Measurements from ENCODE around the gene MAN2B2. TPM values are rescaled to one million over a fixed set of nuclear protein-coding genes. Genes with fewer than 3 reads are reported as not detected.

The MAN2B2 gene
- total and polyA plus RNA-seq, 9 of the 15 experiments (the other 6 are each of a cell fraction or from before 2014, with no cell fraction given) = 0.21 to 8.8 (median 3.7) TPM

DNA sequence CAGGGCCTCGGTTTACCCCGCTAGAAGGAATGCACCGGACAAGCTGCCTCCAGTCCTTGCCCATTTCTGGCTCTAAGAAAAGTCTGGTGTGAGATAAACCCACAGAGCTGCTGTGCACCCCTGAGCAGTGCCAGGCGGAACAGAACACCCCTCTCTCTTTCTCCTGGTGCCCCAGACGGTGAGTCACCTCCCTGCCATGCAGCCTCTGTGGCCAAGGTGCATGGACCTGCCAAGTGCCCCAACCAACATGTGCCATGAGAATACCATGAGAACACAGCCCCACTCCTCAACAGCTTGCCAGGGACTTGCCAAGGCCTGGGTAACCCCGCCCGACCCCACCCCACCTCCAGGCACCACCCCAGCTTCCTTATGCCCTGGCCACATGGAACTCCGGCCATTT is 47.7 kb upstream of the MAN2B2 start:
- no peak for TF ChIP-seq SIX5 (IDR thresholded peaks at IDR 0.05; ENCODE audit: borderline replicate concordance in 1 of 2, insufficient read depth in 1 of 2, low read depth in 1 of 2, low read length in 2 of 2)
- no peak for TF ChIP-seq SMARCA4 (IDR thresholded peaks at IDR 0.05)
- TF ChIP-seq XRCC5 (IDR thresholded peaks at IDR 0.05; ENCODE audit: low read depth, low read length) = no peak
- TF ChIP-seq, protein P1, sequence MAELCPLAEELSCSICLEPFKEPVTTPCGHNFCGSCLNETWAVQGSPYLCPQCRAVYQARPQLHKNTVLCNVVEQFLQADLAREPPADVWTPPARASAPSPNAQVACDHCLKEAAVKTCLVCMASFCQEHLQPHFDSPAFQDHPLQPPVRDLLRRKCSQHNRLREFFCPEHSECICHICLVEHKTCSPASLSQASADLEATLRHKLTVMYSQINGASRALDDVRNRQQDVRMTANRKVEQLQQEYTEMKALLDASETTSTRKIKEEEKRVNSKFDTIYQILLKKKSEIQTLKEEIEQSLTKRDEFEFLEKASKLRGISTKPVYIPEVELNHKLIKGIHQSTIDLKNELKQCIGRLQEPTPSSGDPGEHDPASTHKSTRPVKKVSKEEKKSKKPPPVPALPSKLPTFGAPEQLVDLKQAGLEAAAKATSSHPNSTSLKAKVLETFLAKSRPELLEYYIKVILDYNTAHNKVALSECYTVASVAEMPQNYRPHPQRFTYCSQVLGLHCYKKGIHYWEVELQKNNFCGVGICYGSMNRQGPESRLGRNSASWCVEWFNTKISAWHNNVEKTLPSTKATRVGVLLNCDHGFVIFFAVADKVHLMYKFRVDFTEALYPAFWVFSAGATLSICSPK (IDR thresholded peaks at IDR 0.05; ENCODE audit: borderline replicate concordance) = no peak
- no peak for TF ChIP-seq RNF2 (IDR thresholded peaks at IDR 0.05)
- no peak for TF ChIP-seq MCM3 (IDR thresholded peaks at IDR 0.05)
- TF ChIP-seq ZNF431 (CRISPR knock-in tag; IDR thresholded peaks at IDR 0.05) = no peak
- no peak for TF ChIP-seq KDM1A (IDR thresholded peaks at IDR 0.05)
- TF ChIP-seq, protein P2, sequence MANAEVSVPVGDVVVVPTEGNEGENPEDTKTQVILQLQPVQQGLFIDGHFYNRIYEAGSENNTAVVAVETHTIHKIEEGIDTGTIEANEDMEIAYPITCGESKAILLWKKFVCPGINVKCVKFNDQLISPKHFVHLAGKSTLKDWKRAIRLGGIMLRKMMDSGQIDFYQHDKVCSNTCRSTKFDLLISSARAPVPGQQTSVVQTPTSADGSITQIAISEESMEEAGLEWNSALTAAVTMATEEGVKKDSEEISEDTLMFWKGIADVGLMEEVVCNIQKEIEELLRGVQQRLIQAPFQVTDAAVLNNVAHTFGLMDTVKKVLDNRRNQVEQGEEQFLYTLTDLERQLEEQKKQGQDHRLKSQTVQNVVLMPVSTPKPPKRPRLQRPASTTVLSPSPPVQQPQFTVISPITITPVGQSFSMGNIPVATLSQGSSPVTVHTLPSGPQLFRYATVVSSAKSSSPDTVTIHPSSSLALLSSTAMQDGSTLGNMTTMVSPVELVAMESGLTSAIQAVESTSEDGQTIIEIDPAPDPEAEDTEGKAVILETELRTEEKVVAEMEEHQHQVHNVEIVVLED (CRISPR knock-in tag; IDR thresholded peaks at IDR 0.05) = no peak
- no peak for TF ChIP-seq HEY1 (CRISPR knock-in tag; IDR thresholded peaks at IDR 0.05; ENCODE audit: borderline replicate concordance)
- Histone ChIP-seq H3K9me1 (ENCODE audit: control insufficient read depth, insufficient read depth, low read length) (no peaks in the 10 kb centered on the region), H3K9me3 (replicated peaks; ENCODE audit: control insufficient read depth, insufficient read depth, low read depth, low read length) (no peaks in the 10 kb centered on the region), H3K4me2 (ENCODE audit: insufficient read depth, low read length) (no peak overlapping the region), H3K27ac (ENCODE audit: extremely low read depth, low read depth, low read length) (no peak overlapping the region), H3K79me2 (ENCODE audit: control insufficient read depth, insufficient read depth, low read length) (no peaks in the 10 kb centered on the region), H3K4me1 (replicated peaks in 1 of 2; ENCODE audit: control insufficient read depth in 2 of 2, insufficient read depth in 2 of 2, low read length in 2 of 2) (no peaks in the 10 kb centered on the region; a peak in 2 of 5 replicates), H3K27me3 (ENCODE audit: control insufficient read depth in 2 of 2, insufficient read depth in 2 of 2, low read length in 2 of 2) (peaks cover 37 to 84% of the 10 kb centered on the region in 2 experiments), H3K4me3 (no peak overlapping the region), H3K36me3 (ENCODE audit: control insufficient read depth, insufficient read depth, low read length) (no peaks in the 10 kb centered on the region), H4K20me1 (replicated peaks; ENCODE audit: control insufficient read depth, insufficient read depth, low read length) (peaks cover 13% of the 10 kb centered on the region), H3K9ac (ENCODE audit: insufficient read depth in 1 of 2, low read depth in 2 of 2, low read length in 2 of 2) (no peak overlapping the region), H2AFZ (ENCODE audit: low read depth, low read length) (no peak overlapping the region)
- no peak for ATAC-seq
- CTCF ChIA-PET (ENCODE audit: low intra/inter-chr PET ratio) = no interaction called here
- no peak for DNase-seq (ENCODE audit: extremely low read depth in 1 of 4, low spot score in 3 of 4)
- in situ Hi-C loops (cut with MboI) (no loop called here), intact Hi-C loops (cut with micrococcal nuclease) (no loop called here)
- FAIRE-seq = no peak
- BruUV-seq (replicated peaks) = no TSS peak
- POLR2A ChIA-PET = interaction anchor here (0.8 to 1.3 kb wide), 2 partner anchors 12 to 25 kb away, joined by 3 to 5 read pairs; no protein-coding TSS in a partner anchor
- 0% methylated on average over 6 of the region's 8 CpGs for WGBS (ENCODE audit: insufficient coverage, low coverage, missing lambda C conversion rate)

Measured in K562 (cell line).